ENCODE data around the gene RHOF.
A peak's percentile ranks its signal among the peaks of the same experiment; 100 is the strongest.

Gene RHOF

GRCh38 chr12:121804417-121805111 lies 11.1 kb upstream of the RHOF start:
- no peak for DNase-seq (ENCODE audit: low read depth)
- peak overlapping the region; percentile 70 for H3K4me3 ChIP-seq (ENCODE audit: control insufficient read depth, low read depth, low read length)
- no peak for TF ChIP-seq CTCF (IDR thresholded peaks at IDR 0.05; ENCODE audit: control insufficient read depth, insufficient read depth, low read depth, low read length, missing control alignments)

- DNase-seq (ENCODE audit: low read depth), result no peak
- TF ChIP-seq CTCF (IDR thresholded peaks at IDR 0.05; ENCODE audit: control insufficient read depth, insufficient read depth, low read depth, low read length, missing control alignments), result no peak
- H3K4me3 ChIP-seq (ENCODE audit: control insufficient read depth, low read depth, low read length), result peak within 1 kb of the TSS; percentile 70
These were observed 10.5 kb upstream of the RHOF start, which contains the start of gene SETD1B for GRCh38 chr12:121803861-121804416. Gene SETD1B (plus strand): TSS chr12:121804009. CDS start chr12:121804738, 729 bp downstream.

GRCh38 chr12:121802843-121803698 lies 9.6 kb upstream of the RHOF start:
- TF ChIP-seq CTCF (IDR thresholded peaks at IDR 0.05; ENCODE audit: control insufficient read depth, insufficient read depth, low read depth, low read length, missing control alignments), result no peak
- H3K4me3 ChIP-seq (ENCODE audit: control insufficient read depth, low read depth, low read length), result peak overlapping the region; percentile 70
- DNase-seq (ENCODE audit: low read depth), result peak; percentile 90

GRCh38 chr12:121802485-121802842 lies 9.0 kb upstream of the RHOF start:
- no peak for TF ChIP-seq CTCF (IDR thresholded peaks at IDR 0.05; ENCODE audit: control insufficient read depth, insufficient read depth, low read depth, low read length, missing control alignments)
- no peak for DNase-seq (ENCODE audit: low read depth)
- peak overlapping the region; percentile 70 for H3K4me3 ChIP-seq (ENCODE audit: control insufficient read depth, low read depth, low read length)

- peak overlapping the region; percentile 70 for H3K4me3 ChIP-seq (ENCODE audit: control insufficient read depth, low read depth, low read length)
- no peak for TF ChIP-seq CTCF (IDR thresholded peaks at IDR 0.05; ENCODE audit: control insufficient read depth, insufficient read depth, low read depth, low read length, missing control alignments)
- DNase-seq (ENCODE audit: low read depth), result no peak
These were observed 8.4 kb upstream of the RHOF start for GRCh38 chr12:121801595-121802484.

Measured in AG09309 (cell line).